Neural progenitor cell (in vitro differentiated cells): ENCODE results near the gene LRRC45. TPM values are rescaled to one million over a fixed set of nuclear protein-coding genes. Genes with fewer than 3 reads are reported as not detected.

Source experiments
- DNase-seq: peaks from one replicate; pipeline ENCODE4 v3.0.0-alpha.2; 2016; ENCODE audit warnings: low spot score
- H2AFZ ChIP-seq: fragments of 200-600 bp; sonication (generic); replicated peaks from 2 replicates; pipeline ENCODE4 v1.6.1; 2016; ENCODE audit warnings: antibody characterized with exemption
- H3F3A ChIP-seq: fragments of 200-600 bp; sonication (generic); 2 replicates; pipeline ENCODE4 v1.6.1; 2016; ENCODE audit warnings: antibody characterized with exemption, low read depth
- H3K27ac ChIP-seq: fragments of 200-600 bp; sonication (generic); 2 replicates; pipeline ENCODE4 v1.5.1; 2016; ENCODE audit warnings: mild to moderate bottlenecking
- H3K27me3 ChIP-seq: fragments of 200-600 bp; sonication (generic); 2 replicates; pipeline ENCODE4 v1.6.1; 2016; ENCODE audit warnings: mild to moderate bottlenecking, moderate library complexity
- H3K36me3 ChIP-seq: fragments of 200-600 bp; sonication (generic); 2 replicates; pipeline ENCODE4 v1.5.1; 2016
- H3K4me1 ChIP-seq: fragments of 200-600 bp; sonication (generic); 2 replicates; pipeline ENCODE4 v1.6.1; 2016; ENCODE audit warnings: mixed run types
- H3K4me2 ChIP-seq: fragments of 200-600 bp; sonication (generic); 2 replicates; pipeline ENCODE4 v1.6.1; 2016
- H3K4me3 ChIP-seq: fragments of 200-600 bp; sonication (generic); 2 replicates; pipeline ENCODE4 v1.5.1; 2016
- H3K79me2 ChIP-seq: fragments of 200-600 bp; sonication (generic); 2 replicates; pipeline ENCODE4 v1.6.1; 2016; ENCODE audit warnings: low read depth
- H3K9ac ChIP-seq: fragments of 200-600 bp; sonication (generic); 2 replicates; pipeline ENCODE4 v1.6.1; 2016
- H3K9me3 ChIP-seq: fragments of 200-600 bp; sonication (generic); 2 replicates; pipeline ENCODE4 v1.5.1; 2016; ENCODE audit warnings: low read depth
- H4K20me1 ChIP-seq: fragments of 200-600 bp; sonication (generic); 2 replicates; pipeline ENCODE4 v1.6.1; 2016; ENCODE audit warnings: low read depth
- H3K27ac Mint-ChIP-seq: 3 replicates; pipeline ENCODE4 v1.8.0; 2021; ENCODE audit warnings: mixed read lengths
- H3K27me3 Mint-ChIP-seq: 2 replicates; pipeline ENCODE4 v1.8.0; 2022; ENCODE audit warnings: low read depth, mild to moderate bottlenecking, inconsistent platforms, moderate library complexity, mixed read lengths; ENCODE audit not compliant: insufficient read depth
- H3K36me3 Mint-ChIP-seq: 3 replicates; pipeline ENCODE4 v1.8.0; 2021; ENCODE audit warnings: mixed read lengths
- H3K4me1 Mint-ChIP-seq: 3 replicates; pipeline ENCODE4 v1.8.0; 2021; ENCODE audit warnings: mixed read lengths
- H3K4me3 Mint-ChIP-seq: 3 replicates; pipeline ENCODE4 v1.8.0; 2021; ENCODE audit warnings: mild to moderate bottlenecking, moderate library complexity, mixed read lengths
- H3K9me3 Mint-ChIP-seq: 3 replicates; pipeline ENCODE4 v1.8.0; 2020; ENCODE audit warnings: mixed read lengths
- EZH2 ChIP-seq: fragments of 200-600 bp; sonication (generic); IDR thresholded peaks from 2 replicates; pipeline ENCODE4 v1.6.1; 2017; ENCODE audit warnings: antibody characterized with exemption, mild to moderate bottlenecking, moderate library complexity
- EZH2phosphoT487 ChIP-seq: fragments of 200-600 bp; sonication (generic); IDR thresholded peaks from 2 replicates; pipeline ENCODE4 v1.6.1; 2017; ENCODE audit warnings: antibody characterized with exemption
- total RNA-seq: library from RNA; depleted of rRNA; stranded (reverse); fragments of >200 nt; gene quantifications from 2 replicates; pipeline ENCODE4 v1.2.3, GENCODE V29; 2015; ENCODE audit warnings: low replicate concordance
- TF ChIP-seq, protein P1 (sequence below): fragments of 200-600 bp; sonication (generic); IDR thresholded peaks from 2 replicates; pipeline ENCODE4 v1.5.1; 2017; ENCODE audit warnings: antibody characterized with exemption, mild to moderate bottlenecking

LRRC45 gene
- total RNA-seq, 1 donor from 2014 or later, result 15.4 TPM

GRCh38 chr17:81987161-81987770 is 35.8 kb upstream of the LRRC45 start:
- Histone ChIP-seq H3F3A (peaks cover 14% of the 10 kb centered on the region), H3K4me1 (peaks cover 13% of the 10 kb centered on the region), H3K9ac (no peak overlapping the region), H4K20me1 (no peaks in the 10 kb centered on the region), H3K4me3 (no peak overlapping the region), H2AFZ (no peak overlapping the region), H3K36me3 (no peaks in the 10 kb centered on the region), H3K9me3 (no peaks in the 10 kb centered on the region), H3K4me2 (no peak overlapping the region), H3K27ac (no peak overlapping the region), H3K79me2 (peaks cover 4% of the 10 kb centered on the region), H3K27me3 (no peaks in the 10 kb centered on the region)
- TF ChIP-seq EZH2phosphoT487 (no peak), EZH2 (no peak)
- TF ChIP-seq, protein P1, sequence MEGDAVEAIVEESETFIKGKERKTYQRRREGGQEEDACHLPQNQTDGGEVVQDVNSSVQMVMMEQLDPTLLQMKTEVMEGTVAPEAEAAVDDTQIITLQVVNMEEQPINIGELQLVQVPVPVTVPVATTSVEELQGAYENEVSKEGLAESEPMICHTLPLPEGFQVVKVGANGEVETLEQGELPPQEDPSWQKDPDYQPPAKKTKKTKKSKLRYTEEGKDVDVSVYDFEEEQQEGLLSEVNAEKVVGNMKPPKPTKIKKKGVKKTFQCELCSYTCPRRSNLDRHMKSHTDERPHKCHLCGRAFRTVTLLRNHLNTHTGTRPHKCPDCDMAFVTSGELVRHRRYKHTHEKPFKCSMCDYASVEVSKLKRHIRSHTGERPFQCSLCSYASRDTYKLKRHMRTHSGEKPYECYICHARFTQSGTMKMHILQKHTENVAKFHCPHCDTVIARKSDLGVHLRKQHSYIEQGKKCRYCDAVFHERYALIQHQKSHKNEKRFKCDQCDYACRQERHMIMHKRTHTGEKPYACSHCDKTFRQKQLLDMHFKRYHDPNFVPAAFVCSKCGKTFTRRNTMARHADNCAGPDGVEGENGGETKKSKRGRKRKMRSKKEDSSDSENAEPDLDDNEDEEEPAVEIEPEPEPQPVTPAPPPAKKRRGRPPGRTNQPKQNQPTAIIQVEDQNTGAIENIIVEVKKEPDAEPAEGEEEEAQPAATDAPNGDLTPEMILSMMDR, result no peak
- H3K4me3 Mint-ChIP-seq, result no peak overlapping the region
- peaks cover 14% of the 10 kb centered on the region for H3K27me3 Mint-ChIP-seq
- H3K36me3 Mint-ChIP-seq, result peaks cover 12% of the 10 kb centered on the region
- H3K9me3 Mint-ChIP-seq, result peaks cover 2% of the 10 kb centered on the region
- H3K27ac Mint-ChIP-seq, result no peak overlapping the region
- DNase-seq, result no peak
- peaks cover 18% of the 10 kb centered on the region for H3K4me1 Mint-ChIP-seq

DNA sequence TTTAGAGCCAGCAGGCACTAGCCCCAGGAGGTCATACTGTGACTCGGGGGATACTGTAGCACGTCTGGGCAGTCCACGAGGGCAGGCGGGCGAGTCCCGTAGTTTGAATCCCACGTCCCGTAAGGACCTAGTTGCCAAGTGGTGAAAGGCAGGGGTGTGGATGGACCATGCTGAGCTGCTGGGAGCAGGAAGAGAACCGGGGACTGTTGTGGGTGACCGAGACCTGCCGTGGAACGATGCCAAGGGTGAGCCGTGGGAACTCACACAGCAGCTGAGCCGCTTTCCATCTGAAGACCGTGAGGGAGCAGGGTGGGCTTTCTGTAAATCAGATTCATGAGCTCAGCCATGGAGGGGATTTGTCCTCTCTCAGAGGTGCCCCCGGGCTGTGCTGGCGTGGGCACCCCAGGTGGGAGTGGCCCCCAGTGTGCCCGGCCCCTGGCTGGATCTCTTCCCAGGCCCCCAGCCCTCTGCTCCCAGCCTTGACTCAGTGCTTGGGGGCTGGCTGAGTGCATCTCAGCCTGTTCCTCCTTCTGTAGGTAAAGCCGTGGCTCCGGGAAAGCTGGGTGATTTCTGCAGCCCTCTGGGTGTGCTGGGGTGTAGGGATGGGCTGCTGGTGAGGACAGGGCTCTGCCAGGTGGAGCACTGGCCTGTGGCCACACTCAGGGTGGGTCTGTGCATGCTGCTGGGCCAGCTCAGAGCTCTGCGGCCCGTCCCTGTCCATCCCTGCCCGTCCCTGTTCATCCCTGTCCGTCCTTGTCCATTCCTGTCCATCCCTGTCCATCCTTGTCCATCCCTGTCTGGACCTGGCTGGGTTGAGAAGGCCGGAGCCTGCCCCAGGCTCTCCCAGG is 32.0 kb upstream of the LRRC45 start:
- Mint-ChIP-seq H3K36me3 (peaks cover 8% of the 10 kb centered on the region), H3K4me1 (peaks cover 40% of the 10 kb centered on the region), H3K27me3 (peaks cover 12% of the 10 kb centered on the region), H3K27ac (peak overlapping the region; percentile 98), H3K9me3 (peaks cover 2% of the 10 kb centered on the region), H3K4me3 (peak overlapping the region; percentile 71)
- no peak overlapping the region for H3K9ac ChIP-seq
- no peaks in the 10 kb centered on the region for H3K27me3 ChIP-seq
- H3F3A ChIP-seq, result peaks cover 31% of the 10 kb centered on the region
- no peak overlapping the region for H3K4me3 ChIP-seq
- DNase-seq, result no peak
- no peaks in the 10 kb centered on the region for H3K9me3 ChIP-seq
- no peaks in the 10 kb centered on the region for H3K36me3 ChIP-seq
- H2AFZ ChIP-seq, result no peak overlapping the region
- peaks cover 36% of the 10 kb centered on the region for H3K4me1 ChIP-seq
- TF ChIP-seq EZH2 (no peak), EZH2phosphoT487 (no peak)
- TF ChIP-seq, protein P1, result no peak
- H3K79me2 ChIP-seq, result peaks cover 4% of the 10 kb centered on the region
- peak overlapping the region; percentile 55 for H3K4me2 ChIP-seq
- H3K27ac ChIP-seq, result peak overlapping the region; percentile 78
- no peaks in the 10 kb centered on the region for H4K20me1 ChIP-seq

- peak overlapping the region; percentile 12 for H3K9ac ChIP-seq
- H3K79me2 ChIP-seq, result peaks cover 4% of the 10 kb centered on the region
- H3F3A ChIP-seq, result peaks cover 31% of the 10 kb centered on the region
- H3K4me2 ChIP-seq, result peak overlapping the region; percentile 55
- peaks cover 40% of the 10 kb centered on the region for H3K4me1 Mint-ChIP-seq
- H3K36me3 ChIP-seq, result no peaks in the 10 kb centered on the region
- H3K9me3 ChIP-seq, result no peaks in the 10 kb centered on the region
- no peaks in the 10 kb centered on the region for H4K20me1 ChIP-seq
- H2AFZ ChIP-seq, result no peak overlapping the region
- peak overlapping the region; percentile 78 for H3K27ac ChIP-seq
- H3K4me1 ChIP-seq, result peaks cover 36% of the 10 kb centered on the region
- H3K36me3 Mint-ChIP-seq, result peaks cover 8% of the 10 kb centered on the region
- H3K9me3 Mint-ChIP-seq, result peaks cover 2% of the 10 kb centered on the region
- H3K4me3 ChIP-seq, result no peak overlapping the region
- peak; percentile 63 for DNase-seq
- TF ChIP-seq, protein P1, result no peak
- TF ChIP-seq EZH2, result no peak
- TF ChIP-seq EZH2phosphoT487, result no peak
- no peaks in the 10 kb centered on the region for H3K27me3 ChIP-seq
- H3K4me3 Mint-ChIP-seq, result peak overlapping the region; percentile 15
- H3K27ac Mint-ChIP-seq, result peak overlapping the region; percentile 98
- H3K27me3 Mint-ChIP-seq, result peaks cover 8% of the 10 kb centered on the region
Observed at GRCh38 chr17:81991684-81992305, 31.3 kb upstream of the LRRC45 start.
